Bone marrow (tissue), 2 donors: ENCODE data around the gene ZNF410.

ENCODE experiments used
- DNase-seq, 2 donors: peaks; one replicate each; lab custom pipeline; 2025; lab: John Stamatoyannopoulos, UW

ZNF410 gene

GRCh38 chr14:73955674-73956073, 69.0 kb downstream of the ZNF410 start:
- DNase-seq, result no peak

- DNase-seq, result no peak
Observed at GRCh38 chr14:73958591-73958990, 71.9 kb downstream of the ZNF410 start.

GRCh38 chr14:73961192-73961591, 74.5 kb downstream of the ZNF410 start:
- no peak for DNase-seq

- no peak for DNase-seq
Observed at GRCh38 chr14:73965216-73965615, 78.6 kb downstream of the ZNF410 start.

GRCh38 chr14:73968885-73969284, 82.2 kb downstream of the ZNF410 start:
- no peak for DNase-seq

GRCh38 chr14:73973497-73973896, 86.8 kb downstream of the ZNF410 start:
- no peak for DNase-seq

GRCh38 chr14:73976125-73976524, 89.5 kb downstream of the ZNF410 start:
- no peak for DNase-seq

GRCh38 chr14:73977896-73978295, 91.2 kb downstream of the ZNF410 start:
- no peak for DNase-seq
